ENCODE measurements around the gene ANKRD9.

ANKRD9 gene

GRCh38 chr14:102514987-102515733, 5.6 kb upstream of the ANKRD9 start:
- TF ChIP-seq CTCF (IDR thresholded peaks at IDR 0.05; ENCODE audit: insufficient read depth, low read depth, low read length, missing control alignments), result no peak
- no peak overlapping the region for H3K4me3 ChIP-seq (ENCODE audit: low read length)
- no peak for DNase-seq (ENCODE audit: low read depth)

- H3K4me3 ChIP-seq (ENCODE audit: low read length), result no peak overlapping the region
- DNase-seq (ENCODE audit: low read depth), result no peak
- TF ChIP-seq CTCF (IDR thresholded peaks at IDR 0.05; ENCODE audit: insufficient read depth, low read depth, low read length, missing control alignments), result no peak
Observed at GRCh38 chr14:102513899-102514772, 4.6 kb upstream of the ANKRD9 start.

GRCh38 chr14:102512793-102513300, 3.3 kb upstream of the ANKRD9 start:
- no peak for TF ChIP-seq CTCF (IDR thresholded peaks at IDR 0.05; ENCODE audit: insufficient read depth, low read depth, low read length, missing control alignments)
- no peak overlapping the region for H3K4me3 ChIP-seq (ENCODE audit: low read length)
- no peak for DNase-seq (ENCODE audit: low read depth)

GRCh38 chr14:102511538-102511937, 2.0 kb upstream of the ANKRD9 start:
- TF ChIP-seq CTCF (IDR thresholded peaks at IDR 0.05; ENCODE audit: insufficient read depth, low read depth, low read length, missing control alignments), result no peak
- no peak for DNase-seq (ENCODE audit: low read depth)
- H3K4me3 ChIP-seq (ENCODE audit: low read length), result no peak overlapping the region

GRCh38 chr14:102510616-102511520, 1.3 kb upstream of the ANKRD9 start:
- peak; percentile 39 for DNase-seq (ENCODE audit: low read depth)
- TF ChIP-seq CTCF (IDR thresholded peaks at IDR 0.05; ENCODE audit: insufficient read depth, low read depth, low read length, missing control alignments), result no peak
- H3K4me3 ChIP-seq (ENCODE audit: low read length), result peak overlapping the region; percentile 52
